Colonic mucosa (tissue), 4 donors: Measurements from ENCODE around the gene MBD3L3. TPM values are rescaled to one million over a fixed set of nuclear protein-coding genes. Genes with fewer than 3 reads are reported as not detected.
"Not testable (repeated sequence)": the region's sequence is repeated elsewhere in the genome, so short reads cannot be mapped to it uniquely, and the experiment has no call there.

ENCODE experiments used
- DNase-seq: peaks from one replicate; pipeline ENCODE4 v3.0.0-alpha.2; 2020
- H3K27ac ChIP-seq: fragments of 200-600 bp; one replicate; pipeline ENCODE4 v1.8.0; 2021
- H3K27me3 ChIP-seq: fragments of 200-600 bp; one replicate; pipeline ENCODE4 v1.8.0; 2021
- H3K36me3 ChIP-seq: fragments of 200-600 bp; one replicate; pipeline ENCODE4 v1.8.0; 2021
- H3K4me1 ChIP-seq: fragments of 200-600 bp; one replicate; pipeline ENCODE4 v1.8.0; 2021; ENCODE audit warnings: mild to moderate bottlenecking
- H3K4me3 ChIP-seq: fragments of 200-600 bp; one replicate; pipeline ENCODE4 v1.8.0; 2021
- H3K9ac ChIP-seq, 2 donors: one replicate each; pipeline ENCODE4 v1.7.0; 2013; ENCODE audit warnings: control low read depth in 2 of 2, low read depth in 2 of 2, low read length in 2 of 2
- H3K9me3 ChIP-seq: fragments of 200-600 bp; one replicate; pipeline ENCODE4 v1.8.0; 2021
- CTCF ChIP-seq: fragments of 200-600 bp; IDR thresholded peaks from one replicate; pipeline ENCODE4 v1.8.0; 2022; ENCODE audit warnings: antibody characterized with exemption, mild to moderate bottlenecking
- intact Hi-C: fragments of 100-400 bp; cut with DNase I; formaldehyde crosslinking; loops from one replicate; pipeline ENCODE4 v1.14.1; 2022
- total RNA-seq, 2 donors: library from RNA; stranded (reverse); fragmentation: NEBNext Ultra II Directional in 1 of 2; extraction: Animal tissue kit (Norgen Biotek cat#: 25700) in 1 of 2; gene quantifications; one replicate each; pipeline ENCODE4 v1.2.1, GENCODE V29; 2021
- donor health status: healthy.
- donor health status: DM: no; HTN: no; CAD: no.
- donor health status: DM: no; HTN: no; CAD: no.

Gene MBD3L3
- total RNA-seq, 2 donors from 2014 or later = not detected

- H3K9ac ChIP-seq = peak overlapping the region in 1 of 2 donors; percentile 24
- H3K36me3 ChIP-seq = peaks cover 13% of the 10 kb centered on the region
- intact Hi-C loops = no loop called here
- no peaks in the 10 kb centered on the region for H3K9me3 ChIP-seq
- no peak overlapping the region for H3K27ac ChIP-seq
- no peaks in the 10 kb centered on the region for H3K4me1 ChIP-seq
- no peak for DNase-seq
- no peak overlapping the region for H3K4me3 ChIP-seq
- no peak for TF ChIP-seq CTCF
- H3K27me3 ChIP-seq = no peaks in the 10 kb centered on the region
Observed at GRCh38 chr19:7068599-7068998, 10.1 kb upstream of the MBD3L3 start.

- TF ChIP-seq CTCF = no peak
- Histone ChIP-seq H3K4me3 (no peak overlapping the region), H3K36me3 (peaks cover 7% of the 10 kb centered on the region), H3K9ac (no peak overlapping the region), H3K27me3 (no peaks in the 10 kb centered on the region), H3K27ac (no peak overlapping the region), H3K9me3 (no peaks in the 10 kb centered on the region), H3K4me1 (no peaks in the 10 kb centered on the region)
- intact Hi-C loops = no loop called here
- no peak for DNase-seq
Observed at GRCh38 chr19:7067716-7068115, 9.2 kb upstream of the MBD3L3 start.

GRCh38 chr19:7067122-7067521 is 8.6 kb upstream of the MBD3L3 start:
- DNase-seq = peak; percentile 34
- H3K9ac ChIP-seq, H3K4me1 ChIP-seq, H3K9me3 ChIP-seq, H3K4me3 ChIP-seq, H3K27ac ChIP-seq, H3K27me3 ChIP-seq, intact Hi-C loops, H3K36me3 ChIP-seq: not testable (repeated sequence)

GRCh38 chr19:7063764-7064418 is 5.4 kb upstream of the MBD3L3 start:
- no peaks in the 10 kb centered on the region for H3K9me3 ChIP-seq
- TF ChIP-seq CTCF = no peak
- H3K27ac ChIP-seq = no peak overlapping the region
- no peaks in the 10 kb centered on the region for H3K27me3 ChIP-seq
- no peak overlapping the region for H3K4me3 ChIP-seq
- no peaks in the 10 kb centered on the region for H3K4me1 ChIP-seq
- no peak for DNase-seq
- no peaks in the 10 kb centered on the region for H3K36me3 ChIP-seq
- H3K9ac ChIP-seq = no peak overlapping the region
- intact Hi-C loops = no loop called here

GRCh38 chr19:7063339-7063738 is 4.9 kb upstream of the MBD3L3 start:
- Histone ChIP-seq H3K9ac (no peak overlapping the region), H3K9me3 (no peaks in the 10 kb centered on the region), H3K27ac (no peak overlapping the region), H3K36me3 (no peaks in the 10 kb centered on the region), H3K27me3 (no peaks in the 10 kb centered on the region), H3K4me3 (no peak overlapping the region), H3K4me1 (no peaks in the 10 kb centered on the region)
- no peak for DNase-seq
- intact Hi-C loops = no loop called here
- TF ChIP-seq CTCF = no peak

- intact Hi-C loops, H3K9me3 ChIP-seq, H3K4me1 ChIP-seq, H3K27ac ChIP-seq, DNase-seq, H3K27me3 ChIP-seq, H3K36me3 ChIP-seq, H3K9ac ChIP-seq, H3K4me3 ChIP-seq: not testable (repeated sequence)
Observed at GRCh38 chr19:7059977-7060376, 1.5 kb upstream of the MBD3L3 start.

GRCh38 chr19:7056371-7056770 is 2.1 kb downstream of the MBD3L3 start:
- H3K4me3 ChIP-seq, H3K27me3 ChIP-seq, H3K4me1 ChIP-seq, intact Hi-C loops, H3K9ac ChIP-seq, DNase-seq, H3K36me3 ChIP-seq, H3K27ac ChIP-seq, H3K9me3 ChIP-seq: not testable (repeated sequence)

- H3K27ac ChIP-seq, H3K9ac ChIP-seq, H3K9me3 ChIP-seq, DNase-seq, H3K36me3 ChIP-seq, H3K27me3 ChIP-seq, H3K4me3 ChIP-seq, H3K4me1 ChIP-seq, intact Hi-C loops: not testable (repeated sequence)
Observed at GRCh38 chr19:7055679-7056078, 2.8 kb downstream of the MBD3L3 start.

GRCh38 chr19:7054635-7055368 is 3.7 kb downstream of the MBD3L3 start:
- intact Hi-C loops, H3K36me3 ChIP-seq, H3K9ac ChIP-seq, H3K27me3 ChIP-seq, H3K4me1 ChIP-seq, H3K9me3 ChIP-seq, DNase-seq, H3K4me3 ChIP-seq, H3K27ac ChIP-seq: not testable (repeated sequence)

GRCh38 chr19:7052896-7053295 is 5.6 kb downstream of the MBD3L3 start:
- intact Hi-C loops, H3K9ac ChIP-seq, H3K27ac ChIP-seq, H3K36me3 ChIP-seq, H3K4me3 ChIP-seq, H3K9me3 ChIP-seq, H3K27me3 ChIP-seq, H3K4me1 ChIP-seq, DNase-seq: not testable (repeated sequence)
